K562 (cell line): Measurements from ENCODE around the gene ZNF775. TPM values are rescaled to one million over a fixed set of nuclear protein-coding genes. Genes with fewer than 3 reads are reported as not detected.

Experiments
- ATF4 ChIP-seq: fragments of 450-650 bp; formaldehyde crosslinking; IDR thresholded peaks from 2 replicates; pipeline ENCODE4 v1.4.0; 2022; ENCODE audit warnings: mild to moderate bottlenecking, moderate library complexity
- MGA ChIP-seq: fragments of 450-650 bp; IDR thresholded peaks from 2 replicates; pipeline ENCODE4 v1.6.1; 2016; ENCODE audit warnings: mild to moderate bottlenecking, moderate library complexity
- PHF20 ChIP-seq: fragments of 450-650 bp; IDR thresholded peaks from 2 replicates; pipeline ENCODE4 v1.6.1; 2018; ENCODE audit not compliant: partially characterized antibody
- RFX7 ChIP-seq: fragments of 250-450 bp; sonication (Bioruptor Pico); IDR thresholded peaks from 2 replicates; pipeline ENCODE4 v1.5.1; 2021; ENCODE audit warnings: mild to moderate bottlenecking
- TCFL5 ChIP-seq: fragments of 250-450 bp; sonication (Bioruptor Pico); conservative IDR thresholded peaks from 2 replicates; pipeline ENCODE4 v1.6.1; 2021; ENCODE audit warnings: mild to moderate bottlenecking, moderate library complexity, matching md5 sums
- ZBTB2 ChIP-seq: fragments of 450-650 bp; IDR thresholded peaks from 2 replicates; pipeline ENCODE4 v1.6.1; 2016; ENCODE audit warnings: antibody characterized with exemption
- ZKSCAN3 ChIP-seq: fragments of 250-450 bp; sonication (Bioruptor Pico); IDR thresholded peaks from 2 replicates; pipeline ENCODE4 v1.4.0; 2020
- ZNF518B ChIP-seq: fragments of 250-450 bp; sonication (Bioruptor Pico); IDR thresholded peaks from 2 replicates; pipeline ENCODE4 v1.5.0; 2021; ENCODE audit warnings: mild to moderate bottlenecking, moderate library complexity
- ZNF551 ChIP-seq: fragments of 250-450 bp; sonication (Bioruptor Pico); IDR thresholded peaks from 2 replicates; pipeline ENCODE4 v1.5.0; 2021; ENCODE audit warnings: mild to moderate bottlenecking, moderate library complexity
- polyA plus RNA-seq, 8 experiments: library from polyadenylated mRNA; depleted of rRNA in 4 of 8; stranded (reverse) in 5 of 8; unstranded in 3 of 8; fragments of >200 nt; fragmentation: Nextera tagmentation in 2 of 8; fragmentation: Illumina TruSeq in 1 of 8; extraction: Ambion mirVana in 2 of 8; extraction: Trizol in 1 of 8; gene quantifications; 2 replicates each; pipeline versions ENCODE4 v1.2.1 to v1.2.3, GENCODE V29; 2011 to 2014; ENCODE audit warnings: inconsistent platforms in 1 of 8, missing spikeins in 1 of 8
- total RNA-seq, 7 experiments: library from RNA; depleted of rRNA in 6 of 7; stranded (reverse); fragments of >200 nt in 6 of 7; fragmentation: Illumina TruSeq in 2 of 7; extraction: Trizol in 2 of 7; gene quantifications; 2 replicates each; pipeline versions ENCODE4 v1.2.1 to v1.2.3, GENCODE V29; 2011 to 2021; ENCODE audit warnings: low replicate concordance in 1 of 7

The ZNF775 gene
- total and polyA plus RNA-seq, 9 of the 15 experiments (the other 6 are each of a cell fraction or from before 2014, with no cell fraction given), result 0.04 to 18.7 (median 4.9) TPM

- TF ChIP-seq MGA, result peak; percentile 59
- no peak for TF ChIP-seq ATF4 (CRISPR knock-in tag)
- TF ChIP-seq TCFL5 (CRISPR knock-in tag), result no peak
- TF ChIP-seq ZBTB2, result peak; percentile 19; the same call in 1 of the 2 replicates
- no peak for TF ChIP-seq RFX7 (CRISPR knock-in tag)
- TF ChIP-seq PHF20, result no peak
- TF ChIP-seq ZKSCAN3, result no peak
- no peak for TF ChIP-seq ZNF518B (CRISPR knock-in tag)
- TF ChIP-seq ZNF551 (CRISPR knock-in tag), result no peak
Measured at GRCh38 chr7:150378115-150378852, 846 bp upstream of the ZNF775 start (continued).
